Liver (tissue), 3 donors: ENCODE data around the gene PANK1.

Experiments used
- JUND ChIP-seq, 2 donors: IDR thresholded peaks; 2 replicates each; pipeline ENCODE4 v1.6.1; 2016; ENCODE audit warnings: antibody characterized with exemption in 2 of 2
- TAF1 ChIP-seq: conservative IDR thresholded peaks from 2 replicates; pipeline ENCODE4 v1.6.1; 2016; ENCODE audit warnings: antibody characterized with exemption, mild to moderate bottlenecking
- TF ChIP-seq, protein P1 (sequence below): fragments of 150-350 bp; IDR thresholded peaks from 2 replicates; pipeline ENCODE4 v1.5.1; 2017; ENCODE audit warnings: improper control_type of control experiment, low read depth, low read length; ENCODE audit not compliant: missing input control
- donor health status: healthy.
- donor health status: healthy.

DNA sequence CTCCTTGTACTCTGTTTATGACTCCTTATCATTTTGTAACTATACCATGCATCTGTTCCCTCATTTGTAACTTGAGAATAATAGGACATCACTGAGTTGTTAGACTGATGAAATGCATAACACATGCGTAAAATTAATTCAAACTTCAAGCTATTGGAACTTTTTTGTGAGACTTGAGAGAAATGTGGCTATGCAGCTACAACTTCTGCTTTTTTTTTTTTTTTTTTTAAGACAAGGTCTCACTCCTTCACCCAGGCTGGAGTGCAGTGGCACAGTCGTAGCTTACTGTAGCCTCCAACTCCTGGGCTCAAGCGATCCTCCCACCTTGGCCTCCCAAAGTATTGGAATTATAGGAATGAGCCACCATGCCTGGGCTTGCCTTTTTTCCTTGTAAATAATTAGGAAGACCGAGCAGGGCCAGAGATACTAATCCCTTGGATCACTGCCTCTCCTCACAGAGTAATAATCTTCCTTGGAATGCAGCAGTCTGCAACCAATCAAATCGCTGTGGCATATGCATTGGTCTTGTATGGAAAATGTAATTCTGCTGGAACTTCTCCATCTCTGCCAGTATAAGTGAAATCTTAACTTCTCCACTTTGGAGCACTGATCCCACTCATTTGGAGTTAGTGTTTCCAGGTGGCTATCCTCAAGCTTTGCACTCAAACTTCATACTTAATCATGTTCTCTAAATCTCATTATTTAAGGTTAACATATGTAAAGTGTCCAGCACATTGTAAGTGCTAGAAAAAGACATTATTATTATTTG is 2.0 kb upstream of the PANK1 start:
- TF ChIP-seq TAF1 (no peak), JUND (IDR thresholded peaks at IDR 0.05) (no peak)
- TF ChIP-seq, protein P1, sequence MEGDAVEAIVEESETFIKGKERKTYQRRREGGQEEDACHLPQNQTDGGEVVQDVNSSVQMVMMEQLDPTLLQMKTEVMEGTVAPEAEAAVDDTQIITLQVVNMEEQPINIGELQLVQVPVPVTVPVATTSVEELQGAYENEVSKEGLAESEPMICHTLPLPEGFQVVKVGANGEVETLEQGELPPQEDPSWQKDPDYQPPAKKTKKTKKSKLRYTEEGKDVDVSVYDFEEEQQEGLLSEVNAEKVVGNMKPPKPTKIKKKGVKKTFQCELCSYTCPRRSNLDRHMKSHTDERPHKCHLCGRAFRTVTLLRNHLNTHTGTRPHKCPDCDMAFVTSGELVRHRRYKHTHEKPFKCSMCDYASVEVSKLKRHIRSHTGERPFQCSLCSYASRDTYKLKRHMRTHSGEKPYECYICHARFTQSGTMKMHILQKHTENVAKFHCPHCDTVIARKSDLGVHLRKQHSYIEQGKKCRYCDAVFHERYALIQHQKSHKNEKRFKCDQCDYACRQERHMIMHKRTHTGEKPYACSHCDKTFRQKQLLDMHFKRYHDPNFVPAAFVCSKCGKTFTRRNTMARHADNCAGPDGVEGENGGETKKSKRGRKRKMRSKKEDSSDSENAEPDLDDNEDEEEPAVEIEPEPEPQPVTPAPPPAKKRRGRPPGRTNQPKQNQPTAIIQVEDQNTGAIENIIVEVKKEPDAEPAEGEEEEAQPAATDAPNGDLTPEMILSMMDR, result no peak
